GM18519 (cell line): ENCODE data around the gene SLC35G4.
"Not testable (repeated sequence)": the region's sequence is repeated elsewhere in the genome, so short reads cannot be mapped to it uniquely, and the experiment has no call there.

Experiments used
- ATAC-seq: cut with Tn5 transposase; IDR thresholded peaks from one replicate; pipeline ENCODE4 v1.9.1; 2021; ENCODE audit warnings: mild to moderate bottlenecking, moderate library complexity; ENCODE audit not compliant: unreplicated experiment, low FRiP score

The SLC35G4 gene

GRCh38 chr18:11609488-11609887 is at the start of gene SLC35G4:
Gene SLC35G4, plus strand, starts transcription at chr18:11609596. Its CDS starts 0 bp downstream, at chr18:11609596.
- not testable (repeated sequence) for ATAC-seq

GRCh38 chr18:11561293-11561692 is 48.1 kb upstream of the SLC35G4 start:
- no peak for ATAC-seq

- no peak for ATAC-seq
These were observed 43.7 kb upstream of the SLC35G4 start for GRCh38 chr18:11565716-11566115.

GRCh38 chr18:11566236-11566965 is 43.0 kb upstream of the SLC35G4 start:
- ATAC-seq: no peak

- ATAC-seq: no peak
These were observed 42.0 kb upstream of the SLC35G4 start for GRCh38 chr18:11567396-11567795.

- ATAC-seq: no peak
These were observed 39.3 kb upstream of the SLC35G4 start for GRCh38 chr18:11570073-11570588.

GRCh38 chr18:11570769-11571412 is 38.5 kb upstream of the SLC35G4 start:
- no peak for ATAC-seq

- ATAC-seq: no peak
These were observed 37.2 kb upstream of the SLC35G4 start for GRCh38 chr18:11572201-11572600.

GRCh38 chr18:11574545-11574944 is 34.9 kb upstream of the SLC35G4 start:
- no peak for ATAC-seq

- ATAC-seq: no peak
These were observed 31.9 kb upstream of the SLC35G4 start for GRCh38 chr18:11577271-11578112.

GRCh38 chr18:11578799-11579198 is 30.6 kb upstream of the SLC35G4 start:
- no peak for ATAC-seq

- no peak for ATAC-seq
These were observed 29.5 kb upstream of the SLC35G4 start for GRCh38 chr18:11579916-11580315.

GRCh38 chr18:11581286-11581685 is 28.1 kb upstream of the SLC35G4 start:
- ATAC-seq: no peak

- ATAC-seq: no peak
These were observed 23.8 kb upstream of the SLC35G4 start for GRCh38 chr18:11585596-11585995.

- no peak for ATAC-seq
These were observed 22.5 kb upstream of the SLC35G4 start for GRCh38 chr18:11586896-11587295.

- no peak for ATAC-seq
These were observed 22.0 kb upstream of the SLC35G4 start for GRCh38 chr18:11587432-11587831.

- no peak for ATAC-seq
These were observed 21.6 kb upstream of the SLC35G4 start for GRCh38 chr18:11587846-11588245.

- no peak for ATAC-seq
These were observed 17.4 kb upstream of the SLC35G4 start for GRCh38 chr18:11591957-11592356.

- no peak for ATAC-seq
These were observed 9.1 kb upstream of the SLC35G4 start for GRCh38 chr18:11600321-11600720.

GRCh38 chr18:11607906-11608305 is 1.5 kb upstream of the SLC35G4 start:
- ATAC-seq: no peak

- ATAC-seq: not testable (repeated sequence)
These were observed 778 bp upstream of the SLC35G4 start for GRCh38 chr18:11608618-11609017.
